HepG2 (cell line): ENCODE results near the gene PRM3. TPM values are rescaled to one million over a fixed set of nuclear protein-coding genes. Genes with fewer than 3 reads are reported as not detected.

Experiments
- CENPT ChIP-seq: sonication (generic); formaldehyde crosslinking; IDR thresholded peaks from 2 replicates; pipeline ENCODE4 v1.8.0; 2022; ENCODE audit warnings: low read depth, mild to moderate bottlenecking, moderate library complexity, missing genetic modification reagents
- FOSL1 ChIP-seq: sonication (generic); formaldehyde crosslinking; IDR thresholded peaks from 2 replicates; pipeline ENCODE4 v1.9.0; 2021; ENCODE audit warnings: missing genetic modification reagents, borderline replicate concordance
- GTF2F1 ChIP-seq: fragments of 150-350 bp; IDR thresholded peaks from 2 replicates; pipeline ENCODE4 v1.6.1; 2014; ENCODE audit warnings: low read length
- HNRNPL ChIP-seq: fragments of 200-400 bp; formaldehyde crosslinking; IDR thresholded peaks from 2 replicates; pipeline ENCODE4 v1.6.1; 2017; ENCODE audit warnings: mild to moderate bottlenecking, low read depth, low read length
- SPEN ChIP-seq: sonication (generic); formaldehyde crosslinking; IDR thresholded peaks from 2 replicates; pipeline ENCODE4 v1.5.1; 2020; ENCODE audit warnings: low read depth, mild to moderate bottlenecking, missing genetic modification reagents
- ZNF264 ChIP-seq: sonication (generic); formaldehyde crosslinking; IDR thresholded peaks from 2 replicates; pipeline ENCODE4 v1.4.0; 2020; ENCODE audit warnings: missing genetic modification reagents
- ZNF282 ChIP-seq: fragments of 450-650 bp; IDR thresholded peaks from 2 replicates; pipeline ENCODE4 v1.6.1; 2018; ENCODE audit not compliant: partially characterized antibody
- ZNF333 ChIP-seq: sonication (generic); formaldehyde crosslinking; IDR thresholded peaks from 2 replicates; pipeline ENCODE4 v1.4.0; 2020; ENCODE audit warnings: mild to moderate bottlenecking, missing genetic modification reagents, borderline replicate concordance
- ZNF556 ChIP-seq: sonication (generic); formaldehyde crosslinking; IDR thresholded peaks from 2 replicates; pipeline ENCODE4 v1.4.0; 2020; ENCODE audit warnings: mild to moderate bottlenecking, missing genetic modification reagents, borderline replicate concordance
- ZNF780A ChIP-seq: sonication (generic); formaldehyde crosslinking; IDR thresholded peaks from 2 replicates; pipeline ENCODE4 v1.8.0; 2022; ENCODE audit warnings: mild to moderate bottlenecking, missing genetic modification reagents, moderate library complexity
- polyA plus RNA-seq, 8 experiments: library from polyadenylated mRNA; depleted of rRNA in 3 of 8; stranded (reverse) in 7 of 8; unstranded in 1 of 8; fragments of >200 nt; fragmentation: Illumina TruSeq in 4 of 8; extraction: Trizol in 4 of 8; gene quantifications; 2 replicates each; pipeline versions ENCODE4 v1.2.1 to v1.2.3, GENCODE V29; 2011 to 2016; ENCODE audit warnings: low read depth in 4 of 8, missing spikeins in 1 of 8, mixed read lengths in 1 of 8; ENCODE audit not compliant: insufficient read depth in 1 of 8
- total RNA-seq, 5 experiments: library from RNA; depleted of rRNA; stranded (reverse); fragments of >200 nt; fragmentation: Illumina TruSeq; extraction: Trizol; gene quantifications; 2 replicates each; pipeline ENCODE4 v1.2.3, GENCODE V29; 2016; ENCODE audit warnings: low read depth in 1 of 5
- TF ChIP-seq, protein P1 (sequence below): sonication (generic); formaldehyde crosslinking; IDR thresholded peaks from 2 replicates; pipeline ENCODE4 v1.4.0; 2020; ENCODE audit warnings: mild to moderate bottlenecking, missing genetic modification reagents, borderline replicate concordance
- TF ChIP-seq, protein P2 (sequence below): sonication (generic); formaldehyde crosslinking; conservative IDR thresholded peaks from 2 replicates; pipeline ENCODE4 v1.4.0; 2020; ENCODE audit warnings: missing genetic modification reagents
- TF ChIP-seq, protein P3 (sequence below): sonication (generic); formaldehyde crosslinking; IDR thresholded peaks from 2 replicates; pipeline ENCODE4 v1.8.0; 2022; ENCODE audit warnings: mild to moderate bottlenecking, missing genetic modification reagents, borderline replicate concordance
- TF ChIP-seq, protein P4 (sequence below): sonication (generic); formaldehyde crosslinking; IDR thresholded peaks from 2 replicates; pipeline ENCODE4 v1.5.1; 2020; ENCODE audit warnings: mild to moderate bottlenecking, missing genetic modification reagents
- TF ChIP-seq, protein P5 (sequence below): IDR thresholded peaks from 2 replicates; pipeline ENCODE4 v1.6.1; 2018; ENCODE audit warnings: missing genetic modification reagents
- TF ChIP-seq, protein P6 (sequence below): IDR thresholded peaks from 2 replicates; pipeline ENCODE4 v1.6.1; 2016; ENCODE audit warnings: missing genetic modification reagents, missing compliant biosample characterization

Gene PRM3
- total and polyA plus RNA-seq, 2 of the 13 experiments (the other 11 are each of a cell fraction or from before 2014, with no cell fraction given) = not detected

DNA sequence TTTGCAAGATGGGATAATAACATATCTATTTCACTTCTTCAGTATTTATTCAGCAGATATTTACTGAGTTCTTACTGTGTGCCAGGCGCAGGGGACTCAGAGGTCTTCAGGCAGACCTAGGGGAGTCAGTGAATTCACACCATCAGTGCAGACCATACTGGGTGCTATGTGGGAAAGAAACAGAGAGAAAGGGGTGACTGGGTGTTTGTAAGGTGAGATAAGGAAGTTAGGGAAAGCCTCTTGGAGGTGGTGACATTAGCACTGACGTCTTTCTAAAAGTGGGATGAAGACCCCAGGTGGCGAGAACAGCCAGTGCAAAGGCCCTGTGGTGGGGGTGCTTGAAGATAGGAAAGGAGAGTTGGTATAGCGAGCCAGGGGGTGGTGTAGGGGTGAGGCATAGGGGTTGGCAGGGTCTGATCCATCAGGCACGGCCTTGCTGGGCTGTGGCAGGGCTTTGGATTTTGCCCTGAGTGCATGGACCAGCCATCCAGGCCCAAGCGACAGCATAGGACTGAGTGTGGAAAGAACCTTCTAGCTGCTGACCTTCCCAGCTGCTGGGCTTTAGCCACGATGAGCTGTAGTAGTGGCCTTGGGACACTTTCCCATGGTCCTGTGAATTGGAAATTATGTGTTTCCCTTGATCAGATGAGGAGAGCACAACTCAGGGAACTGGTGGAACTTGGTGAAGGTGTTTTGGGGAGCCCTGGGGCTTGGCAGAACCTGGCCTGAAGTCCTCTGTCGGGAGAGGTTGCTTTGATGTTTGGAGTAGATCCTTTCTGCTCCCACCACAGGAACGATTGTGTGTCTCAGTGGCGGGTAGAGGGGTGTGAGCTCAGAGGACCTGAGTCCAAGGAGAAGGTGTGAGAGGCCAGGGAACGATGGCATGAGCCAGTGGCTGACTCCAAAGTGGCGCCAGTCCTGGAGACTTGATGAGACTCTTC, 13.5 kb downstream of the PRM3 start (continued):
- TF ChIP-seq FOSL1 (CRISPR knock-in tag) = no peak
- no peak for TF ChIP-seq CENPT
- no peak for TF ChIP-seq ZNF556 (CRISPR knock-in tag)
- TF ChIP-seq, protein P1, sequence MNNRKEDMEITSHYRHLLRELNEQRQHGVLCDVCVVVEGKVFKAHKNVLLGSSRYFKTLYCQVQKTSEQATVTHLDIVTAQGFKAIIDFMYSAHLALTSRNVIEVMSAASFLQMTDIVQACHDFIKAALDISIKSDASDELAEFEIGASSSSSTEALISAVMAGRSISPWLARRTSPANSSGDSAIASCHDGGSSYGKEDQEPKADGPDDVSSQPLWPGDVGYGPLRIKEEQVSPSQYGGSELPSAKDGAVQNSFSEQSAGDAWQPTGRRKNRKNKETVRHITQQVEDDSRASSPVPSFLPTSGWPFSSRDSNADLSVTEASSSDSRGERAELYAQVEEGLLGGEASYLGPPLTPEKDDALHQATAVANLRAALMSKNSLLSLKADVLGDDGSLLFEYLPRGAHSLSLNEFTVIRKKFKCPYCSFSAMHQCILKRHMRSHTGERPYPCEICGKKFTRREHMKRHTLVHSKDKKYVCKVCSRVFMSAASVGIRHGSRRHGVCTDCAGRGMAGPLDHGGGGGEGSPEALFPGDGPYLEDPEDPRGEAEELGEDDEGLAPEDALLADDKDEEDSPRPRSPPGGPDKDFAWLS (CRISPR knock-in tag) = no peak
- no peak for TF ChIP-seq HNRNPL
- TF ChIP-seq, protein P2, sequence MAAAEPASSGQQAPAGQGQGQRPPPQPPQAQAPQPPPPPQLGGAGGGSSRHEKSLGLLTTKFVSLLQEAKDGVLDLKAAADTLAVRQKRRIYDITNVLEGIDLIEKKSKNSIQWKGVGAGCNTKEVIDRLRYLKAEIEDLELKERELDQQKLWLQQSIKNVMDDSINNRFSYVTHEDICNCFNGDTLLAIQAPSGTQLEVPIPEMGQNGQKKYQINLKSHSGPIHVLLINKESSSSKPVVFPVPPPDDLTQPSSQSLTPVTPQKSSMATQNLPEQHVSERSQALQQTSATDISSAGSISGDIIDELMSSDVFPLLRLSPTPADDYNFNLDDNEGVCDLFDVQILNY (CRISPR knock-in tag) = no peak
- TF ChIP-seq, protein P3, sequence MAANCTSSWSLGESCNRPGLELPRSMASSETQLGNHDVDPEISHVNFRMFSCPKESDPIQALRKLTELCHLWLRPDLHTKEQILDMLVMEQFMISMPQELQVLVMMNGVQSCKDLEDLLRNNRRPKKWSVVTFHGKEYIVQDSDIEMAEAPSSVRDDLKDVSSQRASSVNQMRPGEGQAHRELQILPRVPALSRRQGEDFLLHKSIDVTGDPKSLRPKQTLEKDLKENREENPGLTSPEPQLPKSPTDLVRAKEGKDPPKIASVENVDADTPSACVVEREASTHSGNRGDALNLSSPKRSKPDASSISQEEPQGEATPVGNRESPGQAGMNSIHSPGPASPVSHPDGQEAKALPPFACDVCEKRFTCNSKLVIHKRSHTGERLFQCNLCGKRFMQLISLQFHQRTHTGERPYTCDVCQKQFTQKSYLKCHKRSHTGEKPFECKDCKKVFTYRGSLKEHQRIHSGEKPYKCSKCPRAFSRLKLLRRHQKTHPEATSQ (CRISPR knock-in tag) = no peak
- TF ChIP-seq, protein P4, sequence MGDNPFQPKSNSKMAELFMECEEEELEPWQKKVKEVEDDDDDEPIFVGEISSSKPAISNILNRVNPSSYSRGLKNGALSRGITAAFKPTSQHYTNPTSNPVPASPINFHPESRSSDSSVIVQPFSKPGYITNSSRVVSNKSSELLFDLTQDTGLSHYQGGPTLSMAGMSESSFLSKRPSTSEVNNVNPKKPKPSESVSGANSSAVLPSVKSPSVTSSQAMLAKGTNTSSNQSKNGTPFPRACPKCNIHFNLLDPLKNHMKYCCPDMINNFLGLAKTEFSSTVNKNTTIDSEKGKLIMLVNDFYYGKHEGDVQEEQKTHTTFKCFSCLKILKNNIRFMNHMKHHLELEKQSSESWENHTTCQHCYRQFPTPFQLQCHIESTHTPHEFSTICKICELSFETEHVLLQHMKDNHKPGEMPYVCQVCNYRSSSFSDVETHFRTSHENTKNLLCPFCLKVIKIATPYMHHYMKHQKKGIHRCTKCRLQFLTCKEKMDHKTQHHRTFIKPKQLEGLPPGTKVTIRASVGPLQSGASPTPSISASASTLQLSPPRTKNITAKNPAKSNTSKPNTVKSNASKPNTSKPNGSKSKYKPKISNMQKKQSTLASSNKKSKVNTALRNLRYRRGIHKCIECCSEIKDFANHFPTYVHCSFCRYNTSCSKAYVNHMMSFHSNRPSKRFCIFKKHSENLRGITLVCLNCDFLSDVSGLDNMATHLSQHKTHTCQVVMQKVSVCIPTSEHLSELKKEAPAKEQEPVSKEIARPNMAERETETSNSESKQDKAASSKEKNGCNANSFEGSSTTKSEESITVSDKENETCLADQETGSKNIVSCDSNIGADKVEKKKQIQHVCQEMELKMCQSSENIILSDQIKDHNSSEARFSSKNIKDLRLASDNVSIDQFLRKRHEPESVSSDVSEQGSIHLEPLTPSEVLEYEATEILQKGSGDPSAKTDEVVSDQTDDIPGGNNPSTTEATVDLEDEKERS (CRISPR knock-in tag) = peak; percentile 79; the same call in 1 of the 2 replicates
- no peak for TF ChIP-seq ZNF780A (CRISPR knock-in tag)
- TF ChIP-seq, protein P5, sequence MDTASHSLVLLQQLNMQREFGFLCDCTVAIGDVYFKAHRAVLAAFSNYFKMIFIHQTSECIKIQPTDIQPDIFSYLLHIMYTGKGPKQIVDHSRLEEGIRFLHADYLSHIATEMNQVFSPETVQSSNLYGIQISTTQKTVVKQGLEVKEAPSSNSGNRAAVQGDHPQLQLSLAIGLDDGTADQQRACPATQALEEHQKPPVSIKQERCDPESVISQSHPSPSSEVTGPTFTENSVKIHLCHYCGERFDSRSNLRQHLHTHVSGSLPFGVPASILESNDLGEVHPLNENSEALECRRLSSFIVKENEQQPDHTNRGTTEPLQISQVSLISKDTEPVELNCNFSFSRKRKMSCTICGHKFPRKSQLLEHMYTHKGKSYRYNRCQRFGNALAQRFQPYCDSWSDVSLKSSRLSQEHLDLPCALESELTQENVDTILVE (CRISPR knock-in tag) = no peak; the same call in 1 of the 2 replicates
- no peak for TF ChIP-seq GTF2F1
- TF ChIP-seq ZNF264 (CRISPR knock-in tag) = no peak
- no peak for TF ChIP-seq ZNF282
- TF ChIP-seq, protein P6, sequence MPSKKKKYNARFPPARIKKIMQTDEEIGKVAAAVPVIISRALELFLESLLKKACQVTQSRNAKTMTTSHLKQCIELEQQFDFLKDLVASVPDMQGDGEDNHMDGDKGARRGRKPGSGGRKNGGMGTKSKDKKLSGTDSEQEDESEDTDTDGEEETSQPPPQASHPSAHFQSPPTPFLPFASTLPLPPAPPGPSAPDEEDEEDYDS (CRISPR knock-in tag) = no peak
- TF ChIP-seq ZNF333 (CRISPR knock-in tag) = peak; percentile 42; the same call in 1 of the 2 replicates
- TF ChIP-seq SPEN = no peak; the same call in none of the 2 replicates
